Occipital lobe (tissue), 2 donors: ENCODE measurements around the gene PML. TPM values are rescaled to one million over a fixed set of nuclear protein-coding genes. Genes with fewer than 3 reads are reported as not detected.
"Not testable (repeated sequence)": the region's sequence is repeated elsewhere in the genome, so short reads cannot be mapped to it uniquely, and the experiment has no call there.

Source experiments
- DNase-seq: peaks from one replicate; lab custom pipeline; 2025; lab: John Stamatoyannopoulos, UW
- total RNA-seq: library from RNA; depleted of rRNA; stranded (reverse); fragments of >200 nt; gene quantifications from one replicate; pipeline ENCODE4 v1.2.3, GENCODE V29; 2014

PML gene
- total RNA-seq, 1 donor from 2014 or later: 6.4 TPM

GRCh38 chr15:73957276-73957675 lies 37.2 kb upstream of the PML start:
- DNase-seq: no peak

- DNase-seq: no peak
These were observed 36.7 kb upstream of the PML start for GRCh38 chr15:73957785-73958184.

GRCh38 chr15:73959012-73959581 lies 35.4 kb upstream of the PML start:
- DNase-seq: no peak

- no peak for DNase-seq
These were observed 34.7 kb upstream of the PML start for GRCh38 chr15:73959801-73960200.

- DNase-seq: not testable (repeated sequence)
These were observed 33.9 kb upstream of the PML start for GRCh38 chr15:73960472-73961070.

GRCh38 chr15:73962433-73962832 lies 32.1 kb upstream of the PML start:
- no peak for DNase-seq

GRCh38 chr15:73964736-73965093 lies 29.8 kb upstream of the PML start:
- no peak for DNase-seq

GRCh38 chr15:73965094-73965757 lies 29.3 kb upstream of the PML start:
- no peak for DNase-seq

- DNase-seq: no peak
These were observed 28.8 kb upstream of the PML start for GRCh38 chr15:73965758-73966113.

- DNase-seq: no peak
These were observed 26.1 kb upstream of the PML start for GRCh38 chr15:73968461-73968860.

GRCh38 chr15:73969151-73969759 lies 25.3 kb upstream of the PML start:
- no peak for DNase-seq

- DNase-seq: peak; percentile 44
These were observed 21.4 kb upstream of the PML start for GRCh38 chr15:73972984-73973682.

- DNase-seq: not testable (repeated sequence)
These were observed 20.8 kb upstream of the PML start for GRCh38 chr15:73973683-73974200.

- DNase-seq: not testable (repeated sequence)
These were observed 18.9 kb upstream of the PML start for GRCh38 chr15:73975440-73976125.

- no peak for DNase-seq
These were observed 15.6 kb upstream of the PML start for GRCh38 chr15:73978896-73979295.

- no peak for DNase-seq
These were observed 14.9 kb upstream of the PML start for GRCh38 chr15:73979636-73980035.

- DNase-seq: no peak
These were observed 12.7 kb upstream of the PML start for GRCh38 chr15:73981761-73982221.

- DNase-seq: no peak
These were observed 12.1 kb upstream of the PML start for GRCh38 chr15:73982222-73982962.

GRCh38 chr15:73983211-73983727 lies 11.2 kb upstream of the PML start:
- peak; percentile 26 for DNase-seq

- no peak for DNase-seq
These were observed 10.7 kb upstream of the PML start for GRCh38 chr15:73983773-73984172.
